ENCODE results near the gene FADS1. TPM values are rescaled to one million over a fixed set of nuclear protein-coding genes. Genes with fewer than 3 reads are reported as not detected.
A peak's percentile ranks its signal among the peaks of the same experiment; 100 is the strongest.

Gene FADS1
- total and polyA plus RNA-seq, 2 donors from 2014 or later, result 6.7 to 19.5 TPM

DNA sequence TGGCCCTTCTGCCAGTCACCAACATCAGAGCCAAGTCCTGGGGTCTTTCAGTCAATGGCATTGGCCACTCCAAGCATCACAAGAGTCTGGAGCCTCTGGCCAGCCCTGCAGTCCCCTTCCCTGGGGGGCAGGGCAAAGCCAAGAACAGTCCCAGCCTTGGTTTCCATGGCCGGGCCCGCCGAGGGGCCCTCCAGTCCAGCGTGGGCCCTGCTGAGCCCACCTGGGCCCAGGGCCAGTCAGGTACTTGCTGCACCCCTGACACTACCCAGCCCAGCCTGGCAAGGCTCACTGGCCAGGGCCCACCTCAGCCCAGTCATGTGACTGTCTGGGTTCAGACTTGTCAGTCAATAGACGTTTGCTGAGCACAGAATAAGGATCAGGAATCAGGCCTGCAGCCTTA lies 35.2 kb downstream of the FADS1 start:
- no peaks in the 10 kb centered on the region for H3K27me3 ChIP-seq (ENCODE audit: control insufficient read depth, insufficient read depth, low read length)
- H3K27ac ChIP-seq (ENCODE audit: low read depth in 2 of 2, low read length in 2 of 2), result no peak overlapping the region
- no peak overlapping the region for H3K4me3 ChIP-seq (ENCODE audit: low read length in 3 of 3)
- peaks cover 0 to 2% (median 0%) of the 10 kb centered on the region in 3 donors for H3K4me1 ChIP-seq (ENCODE audit: control insufficient read depth in 2 of 3, insufficient read depth in 2 of 3, low read depth in 1 of 3, low read length in 3 of 3)
- peaks cover 0 to 12% (median 0%) of the 10 kb centered on the region in 3 donors for H3K36me3 ChIP-seq (ENCODE audit: control insufficient read depth in 2 of 3, insufficient read depth in 3 of 3, low read length in 3 of 3)
- no peak for FAIRE-seq
- no peaks in the 10 kb centered on the region for H3K9me3 ChIP-seq (ENCODE audit: control insufficient read depth in 2 of 3, insufficient read depth in 1 of 3, low read length in 3 of 3)
- intact Hi-C loops (cut with DNase I), result no loop called here
- TF ChIP-seq, protein P1, sequence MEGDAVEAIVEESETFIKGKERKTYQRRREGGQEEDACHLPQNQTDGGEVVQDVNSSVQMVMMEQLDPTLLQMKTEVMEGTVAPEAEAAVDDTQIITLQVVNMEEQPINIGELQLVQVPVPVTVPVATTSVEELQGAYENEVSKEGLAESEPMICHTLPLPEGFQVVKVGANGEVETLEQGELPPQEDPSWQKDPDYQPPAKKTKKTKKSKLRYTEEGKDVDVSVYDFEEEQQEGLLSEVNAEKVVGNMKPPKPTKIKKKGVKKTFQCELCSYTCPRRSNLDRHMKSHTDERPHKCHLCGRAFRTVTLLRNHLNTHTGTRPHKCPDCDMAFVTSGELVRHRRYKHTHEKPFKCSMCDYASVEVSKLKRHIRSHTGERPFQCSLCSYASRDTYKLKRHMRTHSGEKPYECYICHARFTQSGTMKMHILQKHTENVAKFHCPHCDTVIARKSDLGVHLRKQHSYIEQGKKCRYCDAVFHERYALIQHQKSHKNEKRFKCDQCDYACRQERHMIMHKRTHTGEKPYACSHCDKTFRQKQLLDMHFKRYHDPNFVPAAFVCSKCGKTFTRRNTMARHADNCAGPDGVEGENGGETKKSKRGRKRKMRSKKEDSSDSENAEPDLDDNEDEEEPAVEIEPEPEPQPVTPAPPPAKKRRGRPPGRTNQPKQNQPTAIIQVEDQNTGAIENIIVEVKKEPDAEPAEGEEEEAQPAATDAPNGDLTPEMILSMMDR (IDR thresholded peaks at IDR 0.05; ENCODE audit: borderline replicate concordance, extremely low read depth, insufficient read depth), result no peak
- no peak overlapping the region for H3K9ac ChIP-seq (ENCODE audit: low read length in 3 of 3)
- DNase-seq, result peak in 1 of 5 donors; percentile 39

DNA sequence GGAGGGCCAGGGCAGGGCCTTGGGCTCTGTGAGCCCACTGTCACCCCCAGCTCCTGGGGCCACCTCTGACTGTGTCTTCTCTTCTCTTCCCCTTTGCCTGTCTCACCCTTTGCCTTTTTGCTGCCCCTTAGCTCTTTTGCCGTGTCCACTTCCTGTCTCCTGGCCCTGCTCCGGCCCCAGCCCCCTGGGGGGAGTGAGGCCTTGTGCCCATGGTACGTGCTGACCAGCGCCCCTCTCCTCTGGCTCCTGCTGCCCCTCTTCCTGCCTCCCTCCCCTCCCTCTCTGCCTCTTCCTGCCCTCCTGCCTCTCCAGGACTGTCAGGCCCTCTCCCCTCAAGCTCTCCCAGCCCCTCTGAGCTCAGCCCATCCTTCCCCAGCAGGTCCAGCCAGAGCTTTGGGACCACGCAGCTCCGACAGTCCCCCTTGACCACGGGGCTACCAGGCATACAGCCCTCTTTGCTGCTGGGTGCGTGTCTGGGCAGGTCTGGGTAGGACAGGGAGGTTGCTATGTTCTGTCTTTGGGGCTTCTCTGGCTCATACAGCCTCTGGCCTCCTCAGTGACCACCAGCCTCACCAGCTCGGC lies 36.1 kb downstream of the FADS1 start:
- TF ChIP-seq, protein P1 (IDR thresholded peaks at IDR 0.05; ENCODE audit: borderline replicate concordance, extremely low read depth, insufficient read depth), result no peak
- no peak for FAIRE-seq
- intact Hi-C loops (cut with DNase I), result no loop called here
- Histone ChIP-seq H3K27me3 (ENCODE audit: control insufficient read depth, insufficient read depth, low read length) (no peaks in the 10 kb centered on the region), H3K9me3 (ENCODE audit: control insufficient read depth in 2 of 3, insufficient read depth in 1 of 3, low read length in 3 of 3) (no peaks in the 10 kb centered on the region), H3K36me3 (ENCODE audit: control insufficient read depth in 2 of 3, insufficient read depth in 3 of 3, low read length in 3 of 3) (peaks cover 0 to 12% (median 0%) of the 10 kb centered on the region in 3 donors), H3K4me3 (ENCODE audit: low read length in 3 of 3) (no peak overlapping the region), H3K9ac (ENCODE audit: low read length in 3 of 3) (no peak overlapping the region), H3K27ac (ENCODE audit: low read depth in 2 of 2, low read length in 2 of 2) (no peak overlapping the region), H3K4me1 (ENCODE audit: control insufficient read depth in 2 of 3, insufficient read depth in 2 of 3, low read depth in 1 of 3, low read length in 3 of 3) (peaks cover 0 to 2% (median 0%) of the 10 kb centered on the region in 3 donors)
- DNase-seq, result peak in 1 of 5 donors; percentile 52

DNA sequence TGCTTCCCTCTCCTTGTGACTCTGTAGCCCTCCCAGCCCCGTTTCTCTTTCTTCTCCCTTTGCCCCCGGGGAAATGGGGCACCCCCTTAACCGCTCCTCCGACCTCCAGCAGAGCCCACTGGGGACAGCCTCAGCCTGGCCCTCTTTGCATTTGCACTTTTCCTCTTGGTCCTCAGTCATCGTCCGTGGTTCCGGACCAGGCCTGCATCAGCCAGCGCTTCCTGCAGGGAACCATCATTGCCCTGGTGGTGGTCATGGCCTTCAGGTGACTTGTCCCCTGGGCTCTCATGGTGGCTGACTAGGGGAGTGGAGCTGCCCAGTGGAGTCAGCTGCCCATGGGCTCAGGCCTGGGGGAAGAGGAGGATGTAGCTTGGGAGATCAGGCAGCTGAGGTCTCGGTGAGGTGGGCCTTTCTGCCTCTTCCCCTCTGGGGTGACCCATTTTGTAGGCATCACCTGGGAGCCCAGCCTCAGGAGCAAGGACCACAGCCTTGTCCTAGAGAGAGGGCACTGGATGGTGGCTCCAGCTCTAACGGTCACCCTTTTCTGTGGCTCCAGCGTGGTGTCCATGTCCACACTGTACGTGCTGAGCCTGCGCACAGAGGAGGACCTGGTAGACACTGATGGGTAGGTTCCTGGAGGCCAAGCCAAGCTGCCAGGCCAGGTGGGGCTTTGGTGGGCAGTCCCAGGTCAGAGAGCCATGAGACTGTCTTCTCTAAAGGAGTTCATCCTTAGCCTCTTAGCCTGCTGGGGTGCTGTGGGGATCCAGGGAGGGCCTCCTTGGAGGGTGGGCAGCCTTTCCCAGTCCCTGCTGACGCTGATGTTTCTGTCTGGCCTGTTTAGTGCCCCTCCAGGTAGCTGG lies 36.9 kb downstream of the FADS1 start:
- peaks cover 0 to 6% (median 0%) of the 10 kb centered on the region in 3 donors for H3K36me3 ChIP-seq (ENCODE audit: control insufficient read depth in 2 of 3, insufficient read depth in 3 of 3, low read length in 3 of 3)
- peaks cover 0 to 2% (median 0%) of the 10 kb centered on the region in 3 donors for H3K4me1 ChIP-seq (ENCODE audit: control insufficient read depth in 2 of 3, insufficient read depth in 2 of 3, low read depth in 1 of 3, low read length in 3 of 3)
- H3K27ac ChIP-seq (ENCODE audit: low read depth in 2 of 2, low read length in 2 of 2), result no peak overlapping the region
- no peaks in the 10 kb centered on the region for H3K27me3 ChIP-seq (ENCODE audit: control insufficient read depth, insufficient read depth, low read length)
- intact Hi-C loops (cut with DNase I), result no loop called here
- no peak overlapping the region for H3K9ac ChIP-seq (ENCODE audit: low read length in 3 of 3)
- TF ChIP-seq, protein P1 (IDR thresholded peaks at IDR 0.05; ENCODE audit: borderline replicate concordance, extremely low read depth, insufficient read depth), result no peak
- H3K9me3 ChIP-seq (ENCODE audit: control insufficient read depth in 2 of 3, insufficient read depth in 1 of 3, low read length in 3 of 3), result no peaks in the 10 kb centered on the region
- FAIRE-seq, result no peak
- DNase-seq, result peak in 1 of 5 donors; percentile 54
- H3K4me3 ChIP-seq (ENCODE audit: low read length in 3 of 3), result no peak overlapping the region
